Measurements from ENCODE around the gene TOX2. TPM values are rescaled to one million over a fixed set of nuclear protein-coding genes. Genes with fewer than 3 reads are reported as not detected.
A peak's percentile ranks its signal among the peaks of the same experiment; 100 is the strongest.

TOX2 gene
- total RNA-seq, 1 experiment from 2014 or later, result not detected

- Mint-ChIP-seq H3K36me3 (ENCODE audit: insufficient read depth, unreplicated experiment) (no peaks in the 10 kb centered on the region), H3K4me1 (ENCODE audit: low read depth, unreplicated experiment) (peaks cover 13% of the 10 kb centered on the region), H3K4me3 (ENCODE audit: low read depth, unreplicated experiment) (no peak overlapping the region), H3K27ac (ENCODE audit: unreplicated experiment) (no peak overlapping the region), H3K27me3 (ENCODE audit: unreplicated experiment) (peaks cover 9% of the 10 kb centered on the region), H3K9me3 (ENCODE audit: low read depth, unreplicated experiment) (no peaks in the 10 kb centered on the region)
- TF ChIP-seq CTCF (IDR thresholded peaks at IDR 0.05; ENCODE audit: unreplicated experiment), result no peak
- DNase-seq, result no peak
- CTCF ChIA-PET, result no interaction called here
- intact Hi-C loops (cut with micrococcal nuclease; ENCODE audit: unreplicated experiment), result no loop called here
- no TSS peak for BruUV-seq (replicated peaks)
Measured at GRCh38 chr20:43972692-43973091, 58.0 kb downstream of the TOX2 start.

- BruUV-seq (replicated peaks), result no TSS peak
- no peak for TF ChIP-seq CTCF (IDR thresholded peaks at IDR 0.05; ENCODE audit: unreplicated experiment)
- peaks cover 11% of the 10 kb centered on the region for H3K27me3 Mint-ChIP-seq (ENCODE audit: unreplicated experiment)
- CTCF ChIA-PET, result no interaction called here
- no peak for DNase-seq
- H3K36me3 Mint-ChIP-seq (ENCODE audit: insufficient read depth, unreplicated experiment), result no peaks in the 10 kb centered on the region
- H3K4me3 Mint-ChIP-seq (ENCODE audit: low read depth, unreplicated experiment), result no peak overlapping the region
- no peaks in the 10 kb centered on the region for H3K9me3 Mint-ChIP-seq (ENCODE audit: low read depth, unreplicated experiment)
- H3K27ac Mint-ChIP-seq (ENCODE audit: unreplicated experiment), result no peak overlapping the region
- H3K4me1 Mint-ChIP-seq (ENCODE audit: low read depth, unreplicated experiment), result peaks cover 13% of the 10 kb centered on the region
- intact Hi-C loops (cut with micrococcal nuclease; ENCODE audit: unreplicated experiment), result no loop called here
Measured at GRCh38 chr20:43973231-43973630, 58.6 kb downstream of the TOX2 start.

- DNase-seq, result no peak
- no peak for TF ChIP-seq CTCF (IDR thresholded peaks at IDR 0.05; ENCODE audit: unreplicated experiment)
- intact Hi-C loops (cut with micrococcal nuclease; ENCODE audit: unreplicated experiment), result no loop called here
- CTCF ChIA-PET, result no interaction called here
- H3K36me3 Mint-ChIP-seq (ENCODE audit: insufficient read depth, unreplicated experiment), result no peaks in the 10 kb centered on the region
- H3K9me3 Mint-ChIP-seq (ENCODE audit: low read depth, unreplicated experiment), result peaks cover 3% of the 10 kb centered on the region
- no TSS peak for BruUV-seq (replicated peaks)
- H3K4me1 Mint-ChIP-seq (ENCODE audit: low read depth, unreplicated experiment), result peaks cover 13% of the 10 kb centered on the region
- H3K27me3 Mint-ChIP-seq (ENCODE audit: unreplicated experiment), result peaks cover 18% of the 10 kb centered on the region
- no peak overlapping the region for H3K4me3 Mint-ChIP-seq (ENCODE audit: low read depth, unreplicated experiment)
- no peak overlapping the region for H3K27ac Mint-ChIP-seq (ENCODE audit: unreplicated experiment)
Measured at GRCh38 chr20:43973671-43974450, 59.2 kb downstream of the TOX2 start.

- Mint-ChIP-seq H3K4me3 (ENCODE audit: low read depth, unreplicated experiment) (no peak overlapping the region), H3K9me3 (ENCODE audit: low read depth, unreplicated experiment) (peaks cover 6% of the 10 kb centered on the region), H3K27me3 (ENCODE audit: unreplicated experiment) (peaks cover 26% of the 10 kb centered on the region), H3K27ac (ENCODE audit: unreplicated experiment) (peak overlapping the region; percentile 85), H3K4me1 (ENCODE audit: low read depth, unreplicated experiment) (peaks cover 13% of the 10 kb centered on the region), H3K36me3 (ENCODE audit: insufficient read depth, unreplicated experiment) (no peaks in the 10 kb centered on the region)
- no peak for TF ChIP-seq CTCF (IDR thresholded peaks at IDR 0.05; ENCODE audit: unreplicated experiment)
- intact Hi-C loops (cut with micrococcal nuclease; ENCODE audit: unreplicated experiment), result no loop called here
- no peak for DNase-seq
- BruUV-seq (replicated peaks), result no TSS peak
- CTCF ChIA-PET, result no interaction called here
Measured at GRCh38 chr20:43974695-43975094, 60.0 kb downstream of the TOX2 start.
